ENCODE measurements around the gene ADAMTSL4. TPM values are rescaled to one million over a fixed set of nuclear protein-coding genes. Genes with fewer than 3 reads are reported as not detected.
A peak's percentile ranks its signal among the peaks of the same experiment; 100 is the strongest.

ADAMTSL4 gene
- total RNA-seq, 1 experiment from 2014 or later = 4.3 TPM

GRCh38 chr1:150537732-150538684 lies 11.2 kb upstream of the ADAMTSL4 start:
- POLR2A ChIA-PET = no interaction called here
- H3K9me3 ChIP-seq (ENCODE audit: control insufficient read depth in 1 of 2, insufficient read depth in 1 of 2, low read depth in 1 of 2, low read length in 2 of 2) = no peaks in the 10 kb centered on the region
- RAD21 ChIA-PET (ENCODE audit: low non-redundant PET in 1 of 2, low total read pairs in 2 of 2, uncharacterized antibody in 2 of 2, unreplicated experiment in 2 of 2) = no interaction called here
- H3K27me3 ChIP-seq (ENCODE audit: insufficient read depth, low read length) = no peaks in the 10 kb centered on the region
- H3K4me2 ChIP-seq (ENCODE audit: low read length) = peak overlapping the region; percentile 37
- TF ChIP-seq EZH2 (IDR thresholded peaks at IDR 0.05) (no peak), CTCF (IDR thresholded peaks at IDR 0.05 in 2 of 3, conservative IDR thresholded peaks at IDR 0.05 in 1 of 3; ENCODE audit: borderline replicate concordance in 1 of 3, insufficient read depth in 1 of 3, low read depth in 2 of 3, low read length in 2 of 3) (peak in 2 of 3 experiments; percentile 28 to 33; a peak in 2 of 6 replicates), RAD21 (IDR thresholded peaks at IDR 0.05; ENCODE audit: low read depth) (peak; percentile 12; the same call in 1 of the 2 replicates)
- no peaks in the 10 kb centered on the region for H3K36me3 ChIP-seq (ENCODE audit: control insufficient read depth in 1 of 2, insufficient read depth in 2 of 2, low read length in 2 of 2)
- no peak overlapping the region for H3K27ac ChIP-seq (ENCODE audit: low read depth, low read length)
- H2AFZ ChIP-seq (ENCODE audit: low read depth, low read length, poor library complexity, severe bottlenecking) = no peak overlapping the region
- ATAC-seq (peak; percentile 58), DNase-seq (ENCODE audit: low read depth, low spot score) (no peak)
- intact Hi-C loops (cut with micrococcal nuclease) = no loop called here
- CTCF ChIA-PET = interaction anchor here (0.6 to 1.3 kb wide), 7 partner anchors 11 to 458 kb away, joined by 3 to 4 read pairs (median 3); no protein-coding TSS in a partner anchor
- no peaks in the 10 kb centered on the region for H4K20me1 ChIP-seq (ENCODE audit: insufficient read depth)
- no TSS peak for BruUV-seq (replicated peaks)
- H3K79me2 ChIP-seq (ENCODE audit: insufficient read depth, low read length) = no peaks in the 10 kb centered on the region
- H3K9ac ChIP-seq (ENCODE audit: low read length) = no peak overlapping the region
- no peaks in the 10 kb centered on the region for H3K9me2 ChIP-seq (ENCODE audit: insufficient read depth)
- H3K4me3 ChIP-seq (replicated peaks in 1 of 2; ENCODE audit: low read depth in 1 of 2, low read length in 2 of 2) = no peak overlapping the region
- H3K4me1 ChIP-seq (ENCODE audit: control insufficient read depth in 1 of 2, insufficient read depth in 2 of 2, low read length in 2 of 2) = peaks cover 6 to 36% of the 10 kb centered on the region in 2 experiments; a peak in 3 of 4 replicates

- ChIA-PET POLR2A (no interaction called here), RAD21 (ENCODE audit: low non-redundant PET in 1 of 2, low total read pairs in 2 of 2, uncharacterized antibody in 2 of 2, unreplicated experiment in 2 of 2) (no interaction called here), CTCF (interaction anchor here (1.0 to 1.4 kb wide), 2 partner anchors 11 to 17 kb away, joined by 4 read pairs; no protein-coding TSS in a partner anchor)
- ATAC-seq (no peak), DNase-seq (ENCODE audit: low read depth, low spot score) (no peak)
- Histone ChIP-seq H3K27ac (ENCODE audit: low read depth, low read length) (no peak overlapping the region), H3K79me2 (ENCODE audit: insufficient read depth, low read length) (no peaks in the 10 kb centered on the region), H3K4me1 (ENCODE audit: control insufficient read depth in 1 of 2, insufficient read depth in 2 of 2, low read length in 2 of 2) (peaks cover 2 to 13% of the 10 kb centered on the region in 2 experiments; a peak in 3 of 4 replicates), H3K9me2 (ENCODE audit: insufficient read depth) (no peaks in the 10 kb centered on the region), H4K20me1 (ENCODE audit: insufficient read depth) (no peaks in the 10 kb centered on the region), H3K4me3 (replicated peaks in 1 of 2; ENCODE audit: low read depth in 1 of 2, low read length in 2 of 2) (no peak overlapping the region), H3K4me2 (ENCODE audit: low read length) (no peak overlapping the region), H3K9me3 (ENCODE audit: control insufficient read depth in 1 of 2, insufficient read depth in 1 of 2, low read depth in 1 of 2, low read length in 2 of 2) (no peaks in the 10 kb centered on the region), H3K36me3 (ENCODE audit: control insufficient read depth in 1 of 2, insufficient read depth in 2 of 2, low read length in 2 of 2) (no peaks in the 10 kb centered on the region), H2AFZ (ENCODE audit: low read depth, low read length, poor library complexity, severe bottlenecking) (no peak overlapping the region), H3K9ac (ENCODE audit: low read length) (no peak overlapping the region), H3K27me3 (ENCODE audit: insufficient read depth, low read length) (no peaks in the 10 kb centered on the region)
- intact Hi-C loops (cut with micrococcal nuclease) = no loop called here
- no TSS peak for BruUV-seq (replicated peaks)
- no peak for TF ChIP-seq POLR2A (IDR thresholded peaks at IDR 0.05; ENCODE audit: borderline replicate concordance, extremely low read depth, insufficient read depth, insufficient read length)
- no peak for TF ChIP-seq EGR1 (IDR thresholded peaks at IDR 0.05; ENCODE audit: low read depth)
- TF ChIP-seq ZFX (IDR thresholded peaks at IDR 0.05) = no peak
- TF ChIP-seq REST (IDR thresholded peaks at IDR 0.05; ENCODE audit: low read depth) = no peak
- no peak for TF ChIP-seq ZNF274 (IDR thresholded peaks at IDR 0.05; ENCODE audit: low read depth, low read length)
- TF ChIP-seq ELF1 (IDR thresholded peaks at IDR 0.05; ENCODE audit: borderline replicate concordance, low read depth) = no peak
- no peak for TF ChIP-seq EZH2 (IDR thresholded peaks at IDR 0.05)
- TF ChIP-seq EZH2phosphoT487 (IDR thresholded peaks at IDR 0.05; ENCODE audit: borderline replicate concordance) = no peak
- no peak for TF ChIP-seq JUND (IDR thresholded peaks at IDR 0.05)
- no peak for TF ChIP-seq CEBPB (IDR thresholded peaks at IDR 0.05; ENCODE audit: low read depth)
- TF ChIP-seq SIN3A (IDR thresholded peaks at IDR 0.05; ENCODE audit: low read depth) = no peak
These were observed 5.6 kb upstream of the ADAMTSL4 start for GRCh38 chr1:150543500-150544143.
